ENCODE results near the gene OMG. TPM values are rescaled to one million over a fixed set of nuclear protein-coding genes. Genes with fewer than 3 reads are reported as not detected.
A peak's percentile ranks its signal among the peaks of the same experiment; 100 is the strongest.

Gene OMG
- polyA plus RNA-seq, 3 donors = 0.83 to 2.2 TPM; not detected in 1

GRCh38 chr17:31323551-31323950, 26.5 kb upstream of the OMG start:
- Mint-ChIP-seq H3K36me3 (peaks cover 24 to 28% of the 10 kb centered on the region in 2 donors), H3K27ac (peak overlapping the region in 1 of 7 donors; percentile 78)
- intact Hi-C loops (cut with micrococcal nuclease) = loop anchor here in 1 of 2 donors (10.0 kb wide), 1 partner anchor 49 kb away; no protein-coding TSS in a partner anchor

DNA sequence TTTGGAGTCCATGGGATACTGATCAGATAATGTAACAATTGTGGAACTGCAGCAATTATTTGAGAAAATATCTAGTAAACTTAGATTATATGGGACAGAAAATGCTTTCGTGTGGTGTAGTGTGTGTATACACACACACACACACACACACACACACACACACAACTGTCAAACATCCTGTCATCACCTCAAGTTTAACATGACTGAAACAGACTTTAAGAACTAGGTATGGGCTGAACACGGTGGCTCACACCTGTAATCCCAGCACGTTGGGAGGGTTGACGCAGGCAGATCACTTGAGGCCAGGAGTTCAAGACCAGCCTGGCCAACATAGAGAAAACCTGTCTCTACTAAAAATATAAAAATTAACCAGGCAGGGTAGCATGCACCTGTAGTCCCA, 24.9 kb upstream of the OMG start:
- TF ChIP-seq CTCF (IDR thresholded peaks at IDR 0.05) = no peak
- no peaks in the 10 kb centered on the region for H3K9me3 ChIP-seq (replicated peaks in 1 of 2; ENCODE audit: control insufficient read depth in 1 of 2, insufficient read depth in 1 of 2, low read length in 2 of 2)
- peaks cover 5 to 8% of the 10 kb centered on the region in 2 donors for H3K36me3 ChIP-seq (replicated peaks in 1 of 2; ENCODE audit: control insufficient read depth in 1 of 2, insufficient read depth in 2 of 2, low read length in 2 of 2)
- peak overlapping the region; percentile 98 for H3K4me2 ChIP-seq (replicated peaks; ENCODE audit: extremely low read depth, low read length, poor library complexity, severe bottlenecking)
- no peak for DNase-seq
- no peak overlapping the region for H3K9ac ChIP-seq (ENCODE audit: insufficient read depth, low read length, poor library complexity, severe bottlenecking)
- no peaks in the 10 kb centered on the region for H4K20me1 ChIP-seq (ENCODE audit: insufficient read depth, low read length)
- peak overlapping the region in 1 of 2 donors; percentile 48 for H3K4me3 Mint-ChIP-seq
- intact Hi-C loops (cut with micrococcal nuclease) = loop anchor here in 1 of 2 donors (10.0 kb wide), 1 partner anchor 47 kb away; no protein-coding TSS in a partner anchor
- peaks cover 0 to 1% (median 0%) of the 10 kb centered on the region in 7 donors for H3K9me3 Mint-ChIP-seq
- peak overlapping the region; percentile 84 to 95 (median 89) for H3K27ac Mint-ChIP-seq
- H3K4me1 ChIP-seq (ENCODE audit: control insufficient read depth in 1 of 2, insufficient read depth in 2 of 2, low read length in 2 of 2) = peaks cover 20 to 35% of the 10 kb centered on the region in 2 donors
- no CpG with 5 or more reads among the region's 4 CpGs for WGBS (ENCODE audit: insufficient coverage)
- H3K36me3 Mint-ChIP-seq = peaks cover 27% of the 10 kb centered on the region in 2 donors
- peaks cover 21% of the 10 kb centered on the region for H3K4me1 Mint-ChIP-seq
- no peak overlapping the region for H2AFZ ChIP-seq (ENCODE audit: insufficient read depth, low read depth, low read length, poor library complexity, severe bottlenecking)
- peak overlapping the region in 1 of 3 experiments; percentile 96 for H3K4me3 ChIP-seq (replicated peaks in 1 of 3; ENCODE audit: low read depth in 2 of 3, low read length in 3 of 3)
- peaks cover 65% of the 10 kb centered on the region for H3K79me2 ChIP-seq (ENCODE audit: insufficient read depth, low read length)
- peak overlapping the region; percentile 29 to 98 for H3K27ac ChIP-seq (ENCODE audit: low read depth in 1 of 2, low read length in 2 of 2)
- no peaks in the 10 kb centered on the region for H3K27me3 Mint-ChIP-seq (ENCODE audit: low read depth in 3 of 3)
- no peaks in the 10 kb centered on the region for H3K27me3 ChIP-seq (ENCODE audit: control insufficient read depth in 2 of 2, insufficient read depth in 2 of 2, low read length in 2 of 2)

More at GRCh38 chr17:31323551-31323950, 26.5 kb upstream of the OMG start:
- peaks cover 10% of the 10 kb centered on the region for H3K4me1 Mint-ChIP-seq
- no peak for TF ChIP-seq CTCF (IDR thresholded peaks at IDR 0.05)
- Histone ChIP-seq H2AFZ (ENCODE audit: insufficient read depth, low read depth, low read length, poor library complexity, severe bottlenecking) (no peak overlapping the region), H3K4me1 (ENCODE audit: control insufficient read depth in 1 of 2, insufficient read depth in 2 of 2, low read length in 2 of 2) (peaks cover 8 to 20% of the 10 kb centered on the region in 2 donors), H4K20me1 (ENCODE audit: insufficient read depth, low read length) (no peaks in the 10 kb centered on the region), H3K4me2 (replicated peaks; ENCODE audit: extremely low read depth, low read length, poor library complexity, severe bottlenecking) (no peak overlapping the region), H3K27me3 (ENCODE audit: control insufficient read depth in 2 of 2, insufficient read depth in 2 of 2, low read length in 2 of 2) (no peaks in the 10 kb centered on the region), H3K4me3 (replicated peaks in 1 of 3; ENCODE audit: low read depth in 2 of 3, low read length in 3 of 3) (no peak overlapping the region), H3K9ac (ENCODE audit: insufficient read depth, low read length, poor library complexity, severe bottlenecking) (no peak overlapping the region), H3K9me3 (replicated peaks in 1 of 2; ENCODE audit: control insufficient read depth in 1 of 2, insufficient read depth in 1 of 2, low read length in 2 of 2) (no peaks in the 10 kb centered on the region), H3K27ac (ENCODE audit: low read depth in 1 of 2, low read length in 2 of 2) (no peak overlapping the region), H3K79me2 (ENCODE audit: insufficient read depth, low read length) (peaks cover 49% of the 10 kb centered on the region), H3K36me3 (replicated peaks in 1 of 2; ENCODE audit: control insufficient read depth in 1 of 2, insufficient read depth in 2 of 2, low read length in 2 of 2) (peaks cover 0 to 18% of the 10 kb centered on the region in 2 donors)
- peaks cover 0 to 2% (median 0%) of the 10 kb centered on the region in 7 donors for H3K9me3 Mint-ChIP-seq
- no peak for DNase-seq
- no peaks in the 10 kb centered on the region for H3K27me3 Mint-ChIP-seq (ENCODE audit: low read depth in 3 of 3)
- no peak overlapping the region for H3K4me3 Mint-ChIP-seq

Measured in CD14-positive monocyte (primary cell).